HepG2 (cell line): ENCODE measurements around the gene CHPF. TPM values are rescaled to one million over a fixed set of nuclear protein-coding genes. Genes with fewer than 3 reads are reported as not detected.

Experiments
- ATAC-seq: fragments of 200-7000 bp; cut with Tn5 transposase; 3 replicates; pipeline ENCODE4 v1.9.1; 2020; ENCODE audit warnings: mild to moderate bottlenecking, moderate library complexity
- BruUV-seq: library from RNA; stranded (reverse); fragments of 400-500 nt; replicated peaks from 2 replicates; lab custom pipeline; 2021; lab: Mats Ljungman, UMichigan
- CTCF ChIA-PET: fragments of 300-600 bp; formaldehyde crosslinking; extraction: SDS; loops from one replicate; lab custom pipeline; 2021; ENCODE audit warnings: low total read pairs, inconsistent platforms, low intra/inter-chr PET ratio; lab: Yijun Ruan, JAX
- POLR2A ChIA-PET: fragments of 350-600 bp; sonication (Branson Sonifier 250); formaldehyde crosslinking; loops from one replicate; lab custom pipeline; 2020; ENCODE audit warnings: antibody characterized with exemption, inconsistent platforms; lab: Yijun Ruan, JAX
- DNase-seq: peaks from one replicate; pipeline ENCODE4 v3.0.0-alpha.2; 2015; ENCODE audit warnings: low spot score
- FAIRE-seq: peaks from 3 replicates; lab custom pipeline; 2011; peaks lifted over from hg19 to GRCh38; lab: Jason Lieb, UNC
- H2AFZ ChIP-seq: one replicate; pipeline ENCODE4 v1.6.1; 2011; ENCODE audit warnings: low read length, inconsistent platforms
- H3K27ac ChIP-seq: fragments of 300-600 bp; 3 replicates; pipeline ENCODE4 v1.8.0; 2011; ENCODE audit warnings: mixed run types, mild to moderate bottlenecking, mixed read lengths, low read length, inconsistent platforms; ENCODE audit not compliant: insufficient read depth; ENCODE audit errors: extremely low read length
- H3K27me3 ChIP-seq, 2 experiments: fragments of 200-600 bp in 1 of 2; 2 replicates in 1 of 2; 3 replicates in 1 of 2; pipeline versions ENCODE4 v1.6.0 to v1.8.0; 2011; ENCODE audit warnings: low read length in 2 of 2, mild to moderate bottlenecking in 2 of 2, moderate library complexity in 2 of 2, inconsistent platforms in 1 of 2; ENCODE audit not compliant: insufficient read depth in 2 of 2, control insufficient read depth in 1 of 2
- H3K36me3 ChIP-seq, 2 experiments: fragments of 200-600 bp in 1 of 2; replicated peaks in 1 of 2; 2 replicates in 1 of 2; 3 replicates in 1 of 2; pipeline versions ENCODE4 v1.5.1 to v1.8.0; 2011; ENCODE audit warnings: low read length in 2 of 2, inconsistent platforms in 1 of 2; ENCODE audit not compliant: insufficient read depth in 2 of 2, control insufficient read depth in 1 of 2
- H3K4me1 ChIP-seq: 2 replicates; pipeline ENCODE4 v1.5.1; 2012; ENCODE audit warnings: low read length, inconsistent platforms; ENCODE audit not compliant: insufficient read depth
- H3K4me2 ChIP-seq: 2 replicates; pipeline ENCODE4 v1.6.0; 2011; ENCODE audit warnings: low read depth, low read length, inconsistent platforms
- H3K4me3 ChIP-seq, 3 experiments: fragments of 200-600 bp in 1 of 3; sonication (generic), shearing (Covaris generic) in 1 of 3; replicated peaks in 1 of 3; 2 replicates each; pipeline ENCODE4 v1.5.1; 2011 to 2016; ENCODE audit warnings: low read length in 3 of 3, inconsistent platforms in 2 of 3, low read depth in 2 of 3, mild to moderate bottlenecking in 2 of 3, control low read depth in 1 of 3, mixed read lengths in 1 of 3; ENCODE audit not compliant: insufficient read depth in 1 of 3
- H3K79me2 ChIP-seq: one replicate; pipeline ENCODE4 v1.6.1; 2011; ENCODE audit warnings: low read length, inconsistent platforms; ENCODE audit not compliant: insufficient read depth
- H3K9ac ChIP-seq: 2 replicates; pipeline ENCODE4 v1.6.0; 2011; ENCODE audit warnings: mild to moderate bottlenecking, low read depth, low read length, inconsistent platforms; ENCODE audit not compliant: insufficient read depth
- H3K9me3 ChIP-seq: 2 replicates; pipeline ENCODE4 v1.5.1; 2012; ENCODE audit warnings: mild to moderate bottlenecking, low read length
- H4K20me1 ChIP-seq: 2 replicates; pipeline ENCODE4 v1.6.0; 2011; ENCODE audit warnings: inconsistent platforms, mild to moderate bottlenecking, low read length, moderate library complexity; ENCODE audit not compliant: insufficient read depth
- CBFB ChIP-seq: sonication (generic); formaldehyde crosslinking; IDR thresholded peaks from 2 replicates; pipeline ENCODE4 v1.4.0; 2020; ENCODE audit warnings: missing genetic modification reagents
- CREB1 ChIP-seq, 2 experiments: fragments of 450-650 bp in 1 of 2; IDR thresholded peaks; 2 replicates each; pipeline ENCODE4 v1.6.1; 2016 to 2017; ENCODE audit warnings: control low read depth in 1 of 2, mild to moderate bottlenecking in 1 of 2, missing compliant biosample characterization in 1 of 2, missing genetic modification characterization in 1 of 2
- HNF4G ChIP-seq, 2 experiments: sonication (generic) in 1 of 2; formaldehyde crosslinking in 1 of 2; IDR thresholded peaks; 2 replicates each; pipeline versions ENCODE4 v1.4.0 to v1.6.1; 2011 to 2020; ENCODE audit warnings: borderline replicate concordance in 2 of 2, low read depth in 2 of 2, mild to moderate bottlenecking in 2 of 2, low read length in 1 of 2, missing genetic modification reagents in 1 of 2, moderate library complexity in 1 of 2
- JUN ChIP-seq: sonication (generic); formaldehyde crosslinking; IDR thresholded peaks from 2 replicates; pipeline ENCODE4 v1.4.0; 2020; ENCODE audit warnings: mild to moderate bottlenecking, missing genetic modification reagents
- KDM4B ChIP-seq: sonication (generic); formaldehyde crosslinking; IDR thresholded peaks from 2 replicates; pipeline ENCODE4 v1.4.0; 2020; ENCODE audit warnings: missing genetic modification reagents
- KDM5A ChIP-seq: fragments of 200-600 bp; sonication (generic); IDR thresholded peaks from 2 replicates; pipeline ENCODE4 v1.7.0; 2018; ENCODE audit warnings: antibody characterized with exemption, mild to moderate bottlenecking, low read length, borderline replicate concordance
- NR2F1 ChIP-seq, 2 experiments: fragments of 450-650 bp in 1 of 2; formaldehyde crosslinking in 1 of 2; IDR thresholded peaks; 2 replicates each; pipeline versions ENCODE4 v1.5.0 to v1.6.1; 2016 to 2020; ENCODE audit warnings: mild to moderate bottlenecking in 1 of 2, missing compliant biosample characterization in 1 of 2, missing genetic modification reagents in 1 of 2, moderate library complexity in 1 of 2
- NR2F2 ChIP-seq: IDR thresholded peaks from 2 replicates; pipeline ENCODE4 v1.6.1; 2012; ENCODE audit warnings: low read depth, inconsistent platforms, borderline replicate concordance
- PRMT3 ChIP-seq: sonication (generic); formaldehyde crosslinking; IDR thresholded peaks from 2 replicates; pipeline ENCODE4 v1.8.1; 2022; ENCODE audit warnings: low read depth, mild to moderate bottlenecking, moderate library complexity, missing genetic modification reagents, borderline replicate concordance
- ZBTB10 ChIP-seq: sonication (generic); formaldehyde crosslinking; IDR thresholded peaks from 2 replicates; pipeline ENCODE4 v1.4.0; 2020; ENCODE audit warnings: missing genetic modification reagents, borderline replicate concordance
- ZFX ChIP-seq: sonication (generic); formaldehyde crosslinking; IDR thresholded peaks from 2 replicates; pipeline ENCODE4 v1.4.0; 2020; ENCODE audit warnings: mild to moderate bottlenecking, low read depth, missing genetic modification reagents, moderate library complexity
- ZNF446 ChIP-seq: sonication (generic); formaldehyde crosslinking; IDR thresholded peaks from 2 replicates; pipeline ENCODE4 v1.5.0; 2020; ENCODE audit warnings: mild to moderate bottlenecking, missing genetic modification reagents
- ZNF580 ChIP-seq: IDR thresholded peaks from 2 replicates; pipeline ENCODE4 v1.6.1; 2016; ENCODE audit warnings: low read depth, borderline replicate concordance
- ZNF629 ChIP-seq: sonication (generic); formaldehyde crosslinking; conservative IDR thresholded peaks from 2 replicates; pipeline ENCODE4 v1.5.0; 2020; ENCODE audit warnings: missing genetic modification reagents
- ZNF652 ChIP-seq: IDR thresholded peaks from 2 replicates; pipeline ENCODE4 v1.6.1; 2016; ENCODE audit warnings: low read depth, borderline replicate concordance
- ZSCAN22 ChIP-seq: sonication (generic); formaldehyde crosslinking; IDR thresholded peaks from 2 replicates; pipeline ENCODE4 v1.4.0; 2020; ENCODE audit warnings: mild to moderate bottlenecking, missing genetic modification reagents
- WGBS: methylation state at CpG from one replicate; pipeline ENCODE4 v1.1.6; 2017; ENCODE audit warnings: low lambda C conversion rate; 5-methylcytosine and 5-hydroxymethylcytosine counted together
- in situ Hi-C: cut with HindIII; loops from 2 replicates; pipeline ENCODE4 v1.10.0; 2017; ENCODE audit warnings: low pct_unique_long_range_greater_than_20kb; ENCODE audit not compliant: extremely low pct_ligation_motif_present
- intact Hi-C: fragments of 100-400 bp; cut with micrococcal nuclease; formaldehyde crosslinking; loops from one replicate; pipeline ENCODE4 v1.10.0; 2022; ENCODE audit not compliant: unreplicated experiment
- polyA plus RNA-seq, 8 experiments: library from polyadenylated mRNA; depleted of rRNA in 3 of 8; stranded (reverse) in 7 of 8; unstranded in 1 of 8; fragments of >200 nt; fragmentation: Illumina TruSeq in 4 of 8; extraction: Trizol in 4 of 8; gene quantifications; 2 replicates each; pipeline versions ENCODE4 v1.2.1 to v1.2.3, GENCODE V29; 2011 to 2016; ENCODE audit warnings: low read depth in 4 of 8, missing spikeins in 1 of 8, mixed read lengths in 1 of 8; ENCODE audit not compliant: insufficient read depth in 1 of 8
- total RNA-seq, 5 experiments: library from RNA; depleted of rRNA; stranded (reverse); fragments of >200 nt; fragmentation: Illumina TruSeq; extraction: Trizol; gene quantifications; 2 replicates each; pipeline ENCODE4 v1.2.3, GENCODE V29; 2016; ENCODE audit warnings: low read depth in 1 of 5
- TF ChIP-seq, protein P1 (sequence below): sonication (generic); formaldehyde crosslinking; IDR thresholded peaks from 2 replicates; pipeline ENCODE4 v1.4.0; 2020; ENCODE audit warnings: mild to moderate bottlenecking, missing genetic modification reagents
- TF ChIP-seq, protein P2 (sequence below): sonication (generic); formaldehyde crosslinking; IDR thresholded peaks from 2 replicates; pipeline ENCODE4 v1.4.0; 2020; ENCODE audit warnings: missing genetic modification reagents

The CHPF gene
- total and polyA plus RNA-seq, 2 of the 13 experiments (the other 11 are each of a cell fraction or from before 2014, with no cell fraction given) = 79.6 to 111 TPM

- H3K27ac ChIP-seq = peak overlapping the region; percentile 70
- H4K20me1 ChIP-seq = no peaks in the 10 kb centered on the region
- intact Hi-C loops (loop anchor here (5.0 kb wide), 2 partner anchors 98 to 112 kb away; partner anchors contain the start of genes DNPEP and STK11IP), in situ Hi-C loops (no loop called here)
- peak overlapping the region; percentile 97 for H3K4me2 ChIP-seq
- DNase-seq (no peak), ATAC-seq (no peak), FAIRE-seq (no peak)
- peaks cover 6 to 35% of the 10 kb centered on the region in 2 experiments; a peak in 4 of 5 replicates for H3K27me3 ChIP-seq
- no peaks in the 10 kb centered on the region for H3K9me3 ChIP-seq
- WGBS = 0% methylated on average over 3 of the region's 3 CpGs
- peaks cover 56% of the 10 kb centered on the region for H3K4me1 ChIP-seq
- ChIA-PET POLR2A (interaction anchor here (0.8 to 4.4 kb wide), 20 partner anchors 12 to 497 kb away, joined by 3 to 94 read pairs (median 8); partner anchors contain the start of genes ASIC4, CHPF, DNAJB2 and DNPEP), CTCF (no interaction called here)
- no TSS peak for BruUV-seq
- H3K36me3 ChIP-seq = peaks cover 3 to 9% of the 10 kb centered on the region in 2 experiments; a peak in 4 of 5 replicates
- peak overlapping the region; percentile 79 to 93 (median 89) for H3K4me3 ChIP-seq
- H3K9ac ChIP-seq = peak overlapping the region; percentile 96
- H3K79me2 ChIP-seq = peaks cover 12% of the 10 kb centered on the region
- H2AFZ ChIP-seq = no peak overlapping the region
- TF ChIP-seq KDM4B (CRISPR knock-in tag) = peak; percentile 1; the same call in 1 of the 2 replicates
- TF ChIP-seq, protein P1, sequence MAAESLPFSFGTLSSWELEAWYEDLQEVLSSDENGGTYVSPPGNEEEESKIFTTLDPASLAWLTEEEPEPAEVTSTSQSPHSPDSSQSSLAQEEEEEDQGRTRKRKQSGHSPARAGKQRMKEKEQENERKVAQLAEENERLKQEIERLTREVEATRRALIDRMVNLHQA (CRISPR knock-in tag) = 0 out of 2 replicates have a peak, but pooled peaks have one; percentile 1
- no peak for TF ChIP-seq CBFB
- TF ChIP-seq JUN = no peak
- TF ChIP-seq HNF4G (IDR thresholded peaks at IDR 0.05; ENCODE audit: borderline replicate concordance, low read depth, low read length) = no peak
- 0 out of 2 replicates have a peak, but pooled peaks have one; percentile 7 for TF ChIP-seq HNF4G (CRISPR knock-in tag; IDR thresholded peaks at IDR 0.05; ENCODE audit: borderline replicate concordance, low read depth)
- 0 out of 2 replicates have a peak, but pooled peaks have one; percentile 2 for TF ChIP-seq ZNF629
- no peak for TF ChIP-seq ZFX (CRISPR knock-in tag)
- TF ChIP-seq ZNF446 (CRISPR knock-in tag) = peak; percentile 58; the same call in 1 of the 2 replicates
- TF ChIP-seq, protein P2, sequence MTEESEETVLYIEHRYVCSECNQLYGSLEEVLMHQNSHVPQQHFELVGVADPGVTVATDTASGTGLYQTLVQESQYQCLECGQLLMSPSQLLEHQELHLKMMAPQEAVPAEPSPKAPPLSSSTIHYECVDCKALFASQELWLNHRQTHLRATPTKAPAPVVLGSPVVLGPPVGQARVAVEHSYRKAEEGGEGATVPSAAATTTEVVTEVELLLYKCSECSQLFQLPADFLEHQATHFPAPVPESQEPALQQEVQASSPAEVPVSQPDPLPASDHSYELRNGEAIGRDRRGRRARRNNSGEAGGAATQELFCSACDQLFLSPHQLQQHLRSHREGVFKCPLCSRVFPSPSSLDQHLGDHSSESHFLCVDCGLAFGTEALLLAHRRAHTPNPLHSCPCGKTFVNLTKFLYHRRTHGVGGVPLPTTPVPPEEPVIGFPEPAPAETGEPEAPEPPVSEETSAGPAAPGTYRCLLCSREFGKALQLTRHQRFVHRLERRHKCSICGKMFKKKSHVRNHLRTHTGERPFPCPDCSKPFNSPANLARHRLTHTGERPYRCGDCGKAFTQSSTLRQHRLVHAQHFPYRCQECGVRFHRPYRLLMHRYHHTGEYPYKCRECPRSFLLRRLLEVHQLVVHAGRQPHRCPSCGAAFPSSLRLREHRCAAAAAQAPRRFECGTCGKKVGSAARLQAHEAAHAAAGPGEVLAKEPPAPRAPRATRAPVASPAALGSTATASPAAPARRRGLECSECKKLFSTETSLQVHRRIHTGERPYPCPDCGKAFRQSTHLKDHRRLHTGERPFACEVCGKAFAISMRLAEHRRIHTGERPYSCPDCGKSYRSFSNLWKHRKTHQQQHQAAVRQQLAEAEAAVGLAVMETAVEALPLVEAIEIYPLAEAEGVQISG = no peak
- no peak for TF ChIP-seq CREB1 (IDR thresholded peaks at IDR 0.05)
- TF ChIP-seq CREB1 (CRISPR knock-in tag; IDR thresholded peaks at IDR 0.05) = 0 out of 2 replicates have a peak, but pooled peaks have one; percentile 10
- TF ChIP-seq ZBTB10 = 0 out of 2 replicates have a peak, but pooled peaks have one; percentile 19
- TF ChIP-seq ZNF580 = 0 out of 2 replicates have a peak, but pooled peaks have one; percentile 2
- TF ChIP-seq ZSCAN22 (CRISPR knock-in tag) = no peak
- TF ChIP-seq NR2F1 (CRISPR knock-in tag; IDR thresholded peaks at IDR 0.05) = peak in 1 of 2 experiments; percentile 37; a peak in 1 of 4 replicates
- TF ChIP-seq PRMT3 = no peak
- 0 out of 2 replicates have a peak, but pooled peaks have one; percentile 5 for TF ChIP-seq NR2F2
- no peak for TF ChIP-seq ZNF652
- TF ChIP-seq KDM5A = peak; percentile 79
Measured at GRCh38 chr2:219499058-219499307, 44.6 kb downstream of the CHPF start.
